Kidney epithelial cell (primary cell): ENCODE measurements around the gene SLC35B1. TPM values are rescaled to one million over a fixed set of nuclear protein-coding genes. Genes with fewer than 3 reads are reported as not detected.

Experiments
- DNase-seq: peaks from one replicate; pipeline ENCODE4 v3.0.0-alpha.2; 2010; ENCODE audit warnings: low read depth
- H3K27me3 ChIP-seq: 2 replicates; pipeline ENCODE4 v1.6.0; 2011; ENCODE audit warnings: low read length; ENCODE audit not compliant: control insufficient read depth, insufficient read depth
- H3K36me3 ChIP-seq: 2 replicates; pipeline ENCODE4 v1.5.1; 2011; ENCODE audit warnings: low read length; ENCODE audit not compliant: control insufficient read depth, insufficient read depth
- H3K4me3 ChIP-seq: 2 replicates; pipeline ENCODE4 v1.5.1; 2011; ENCODE audit warnings: low read depth, mild to moderate bottlenecking, control low read depth, low read length
- CTCF ChIP-seq: IDR thresholded peaks from 2 replicates; pipeline ENCODE4 v1.5.1; 2011; ENCODE audit warnings: mild to moderate bottlenecking, moderate library complexity, low read length, control low read depth, inconsistent platforms; ENCODE audit not compliant: insufficient read depth, poor library complexity, severe bottlenecking
- total RNA-seq: library from RNA; depleted of rRNA; stranded (reverse); fragments of >200 nt; gene quantifications from 2 replicates; pipeline ENCODE4 v1.2.3, GENCODE V29; 2015

Gene SLC35B1
- total RNA-seq, 1 donor from 2014 or later, result 116 TPM

- no peak for TF ChIP-seq CTCF
- H3K36me3 ChIP-seq, result peaks cover 2% of the 10 kb centered on the region
- DNase-seq, result no peak
- H3K27me3 ChIP-seq, result no peaks in the 10 kb centered on the region
- peak overlapping the region; percentile 44 for H3K4me3 ChIP-seq
Observed at GRCh38 chr17:49708515-49709183, 885 bp upstream of the SLC35B1 start.

GRCh38 chr17:49707246-49707607 is 537 bp downstream of the SLC35B1 start:
- TF ChIP-seq CTCF, result no peak
- Histone ChIP-seq H3K36me3 (peaks cover 2% of the 10 kb centered on the region), H3K27me3 (no peaks in the 10 kb centered on the region), H3K4me3 (peak overlapping the region; percentile 93)
- no peak for DNase-seq

- Histone ChIP-seq H3K4me3 (no peak overlapping the region), H3K36me3 (peaks cover 2% of the 10 kb centered on the region), H3K27me3 (no peaks in the 10 kb centered on the region)
- TF ChIP-seq CTCF, result no peak
- no peak for DNase-seq
Observed at GRCh38 chr17:49705254-49705653, 2.5 kb downstream of the SLC35B1 start.

GRCh38 chr17:49703557-49704277 is 4.0 kb downstream of the SLC35B1 start:
- DNase-seq, result no peak
- peaks cover 2% of the 10 kb centered on the region for H3K36me3 ChIP-seq
- TF ChIP-seq CTCF, result peak; percentile 50

GRCh38 chr17:49700960-49701359 is 6.8 kb downstream of the SLC35B1 start:
- TF ChIP-seq CTCF, result no peak

More at GRCh38 chr17:49703557-49704277, 4.0 kb downstream of the SLC35B1 start:
- Histone ChIP-seq H3K27me3 (no peaks in the 10 kb centered on the region), H3K4me3 (no peak overlapping the region)

More at GRCh38 chr17:49700960-49701359, 6.8 kb downstream of the SLC35B1 start:
- no peak for DNase-seq
- no peaks in the 10 kb centered on the region for H3K27me3 ChIP-seq
- no peak overlapping the region for H3K4me3 ChIP-seq
- H3K36me3 ChIP-seq, result peaks cover 2% of the 10 kb centered on the region
